Right ventricle myocardium inferior (tissue), 1 donor: ENCODE data around the gene LPGAT1. TPM values are rescaled to one million over a fixed set of nuclear protein-coding genes. Genes with fewer than 3 reads are reported as not detected.
"Not testable (repeated sequence)": the region's sequence is repeated elsewhere in the genome, so short reads cannot be mapped to it uniquely, and the experiment has no call there.

ENCODE experiments used
- ATAC-seq: fragments of 200-7000 bp; cut with Tn5 transposase; one replicate; pipeline ENCODE4 v1.9.1; 2020; ENCODE audit warnings: mild to moderate bottlenecking, moderate library complexity
- DNase-seq: peaks from one replicate; pipeline ENCODE4 v3.0.0; 2021; ENCODE audit errors: missing footprints
- intact Hi-C: fragments of 100-400 bp; cut with DNase I; formaldehyde crosslinking; loops from one replicate; pipeline ENCODE4 v1.11.0; 2022
- total RNA-seq: library from RNA; stranded (reverse); fragmentation: NEBNext Ultra II Directional; extraction: Animal tissue kit (Norgen Biotek cat#: 25700); gene quantifications from one replicate; pipeline ENCODE4 v1.2.1, GENCODE V29; 2021
- donor health status: DM: no; HTN: yes; CAD: no; lungs with severe emphysema.

Gene LPGAT1
- total RNA-seq, 1 donor from 2014 or later = 22.2 TPM

GRCh38 chr1:211693911-211694310, 136.7 kb downstream of the LPGAT1 start:
- DNase-seq, intact Hi-C loops, ATAC-seq: not testable (repeated sequence)

Other genes starting within 250 kb of the LPGAT1 start
- 0.32 TPM for gene NEK2, start 155.1 kb downstream of the LPGAT1 start, total RNA-seq
- 9.6 TPM for gene INTS7, start 204.8 kb upstream of the LPGAT1 start, total RNA-seq
- 1.3 TPM for gene DTL, start 205.0 kb upstream of the LPGAT1 start, total RNA-seq